GM12878 (cell line): Measurements from ENCODE around the gene CNTLN. TPM values are rescaled to one million over a fixed set of nuclear protein-coding genes. Genes with fewer than 3 reads are reported as not detected.

Source experiments
- ATAC-seq: fragments of 200-7000 bp; cut with Tn5 transposase; 3 replicates; pipeline ENCODE4 v1.9.1; 2020; ENCODE audit warnings: mild to moderate bottlenecking, moderate library complexity
- BruUV-seq: library from RNA; stranded (reverse); fragments of 400-500 nt; replicated peaks from 2 replicates; lab custom pipeline; 2021; lab: Mats Ljungman, UMichigan
- CTCF ChIA-PET: fragments of 300-600 bp; sonication (Branson Sonifier 250); formaldehyde crosslinking; extraction: SDS; loops from one replicate; lab custom pipeline; 2021; ENCODE audit warnings: inconsistent platforms; lab: Yijun Ruan, JAX
- POLR2A ChIA-PET: fragments of 350-600 bp; formaldehyde crosslinking; extraction: SDS; loops from one replicate; lab custom pipeline; 2021; ENCODE audit warnings: inconsistent platforms; lab: Charles Lee
- RAD21 ChIA-PET: fragments of 300-600 bp; sonication (Branson Sonifier 250); formaldehyde crosslinking; loops from one replicate; lab custom pipeline; 2023; ENCODE audit warnings: antibody characterized with exemption; ENCODE audit not compliant: unreplicated experiment; lab: Charles Lee
- SMC1A ChIA-PET: fragments of 300-600 bp; sonication (Branson Sonifier 250); formaldehyde crosslinking; loops from one replicate; lab custom pipeline; 2023; ENCODE audit not compliant: unreplicated experiment, uncharacterized antibody; lab: Charles Lee
- DNase-seq: peaks from one replicate; pipeline ENCODE4 v3.0.0-alpha.2; 2011; ENCODE audit warnings: low read depth, low spot score
- FAIRE-seq: peaks from 3 replicates; lab custom pipeline; 2011; peaks lifted over from hg19 to GRCh38; lab: Jason Lieb, UNC
- H2AFZ ChIP-seq: 2 replicates; pipeline ENCODE4 v1.6.0; 2011; ENCODE audit warnings: low read depth, low read length, control low read depth; ENCODE audit not compliant: control insufficient read depth
- H3K27ac ChIP-seq: 2 replicates; pipeline ENCODE4 v1.5.1; 2011; ENCODE audit warnings: control low read depth; ENCODE audit not compliant: control insufficient read depth, insufficient read depth
- H3K27me3 ChIP-seq, 2 experiments: replicated peaks in 1 of 2; 2 replicates each; pipeline versions ENCODE4 v1.6.0 to v1.6.1; 2011; ENCODE audit warnings: low read length in 1 of 2; ENCODE audit not compliant: control insufficient read depth in 2 of 2, insufficient read depth in 2 of 2
- H3K36me3 ChIP-seq, 2 experiments: 2 replicates each; pipeline ENCODE4 v1.5.1; 2011; ENCODE audit warnings: low read length in 1 of 2; ENCODE audit not compliant: control insufficient read depth in 2 of 2, insufficient read depth in 2 of 2
- H3K4me1 ChIP-seq: 2 replicates; pipeline ENCODE4 v1.6.1; 2011; ENCODE audit warnings: mild to moderate bottlenecking, low read length, moderate library complexity, mixed read lengths; ENCODE audit not compliant: control insufficient read depth, insufficient read depth
- H3K4me2 ChIP-seq: 2 replicates; pipeline ENCODE4 v1.6.0; 2011; ENCODE audit warnings: control low read depth; ENCODE audit not compliant: control insufficient read depth, insufficient read depth
- H3K4me3 ChIP-seq: fragments of 200-600 bp; sonication (generic); 2 replicates; pipeline ENCODE4 v1.5.1; 2016
- H3K79me2 ChIP-seq: 2 replicates; pipeline ENCODE4 v1.6.0; 2011; ENCODE audit warnings: low read length; ENCODE audit not compliant: control insufficient read depth, insufficient read depth
- H3K9ac ChIP-seq: 2 replicates; pipeline ENCODE4 v1.8.0; 2011; ENCODE audit warnings: low read length, control low read depth, mixed read lengths; ENCODE audit not compliant: control insufficient read depth, insufficient read depth
- H3K9me3 ChIP-seq: replicated peaks from 3 replicates; pipeline ENCODE4 v1.5.1; 2011; ENCODE audit warnings: mild to moderate bottlenecking, low read length; ENCODE audit not compliant: control insufficient read depth, insufficient read depth
- H4K20me1 ChIP-seq: 2 replicates; pipeline ENCODE4 v1.6.0; 2011; ENCODE audit not compliant: control insufficient read depth, insufficient read depth
- BCL11A ChIP-seq: IDR thresholded peaks from 2 replicates; pipeline ENCODE4 v1.6.1; 2011; ENCODE audit warnings: low read depth, low read length
- BHLHE40 ChIP-seq, 2 experiments: fragments of 450-650 bp in 1 of 2; IDR thresholded peaks; 2 replicates each; pipeline ENCODE4 v1.6.1; 2011 to 2017; ENCODE audit warnings: low read depth in 2 of 2, borderline replicate concordance in 1 of 2, improper control_type of control experiment in 1 of 2, low read length in 1 of 2, mild to moderate bottlenecking in 1 of 2
- BMI1 ChIP-seq: fragments of 450-650 bp; IDR thresholded peaks from 2 replicates; pipeline ENCODE4 v1.6.1; 2016; ENCODE audit warnings: mild to moderate bottlenecking, moderate library complexity, borderline replicate concordance
- CBFB ChIP-seq: IDR thresholded peaks from 2 replicates; pipeline ENCODE4 v1.6.1; 2016; ENCODE audit warnings: antibody characterized with exemption, low read depth
- CHD2 ChIP-seq: IDR thresholded peaks from 2 replicates; pipeline ENCODE4 v1.6.1; 2011; ENCODE audit warnings: low read depth, low read length, improper control_type of control experiment, borderline replicate concordance
- EED ChIP-seq: sonication (generic); IDR thresholded peaks from 2 replicates; pipeline ENCODE4 v1.6.1; 2016; ENCODE audit warnings: antibody characterized with exemption, low read depth
- HSF1 ChIP-seq: fragments of 150-350 bp; IDR thresholded peaks from 2 replicates; pipeline ENCODE4 v1.6.1; 2014; ENCODE audit warnings: mild to moderate bottlenecking, low read depth, low read length
- IKZF1 ChIP-seq: fragments of 450-650 bp; conservative IDR thresholded peaks from 2 replicates; pipeline ENCODE4 v1.6.1; 2017; ENCODE audit warnings: antibody characterized with exemption, mild to moderate bottlenecking
- IKZF2 ChIP-seq, 2 experiments: fragments of 450-650 bp; IDR thresholded peaks; 2 replicates each; pipeline ENCODE4 v1.6.1; 2017; ENCODE audit warnings: mild to moderate bottlenecking in 2 of 2, moderate library complexity in 2 of 2
- JUND ChIP-seq: IDR thresholded peaks from 2 replicates; pipeline ENCODE4 v1.6.1; 2012; ENCODE audit warnings: low read depth, mild to moderate bottlenecking, low read length, improper control_type of control experiment, moderate library complexity
- NFYB ChIP-seq: IDR thresholded peaks from 2 replicates; pipeline ENCODE4 v1.6.1; 2011; ENCODE audit warnings: low read depth, mild to moderate bottlenecking, low read length, improper control_type of control experiment, moderate library complexity; ENCODE audit not compliant: insufficient read depth
- PBX3 ChIP-seq: IDR thresholded peaks from 2 replicates; pipeline ENCODE4 v1.6.1; 2011; ENCODE audit warnings: mild to moderate bottlenecking, low read depth, low read length, moderate library complexity; ENCODE audit not compliant: insufficient replicate concordance
- POLR2A ChIP-seq: IDR thresholded peaks from 2 replicates; pipeline ENCODE4 v1.6.1; 2011; ENCODE audit warnings: low read depth, mild to moderate bottlenecking, low read length
- POLR2AphosphoS5 ChIP-seq: IDR thresholded peaks from 2 replicates; pipeline ENCODE4 v1.6.1; 2011; ENCODE audit warnings: mild to moderate bottlenecking, low read length, inconsistent platforms
- SMAD5 ChIP-seq: IDR thresholded peaks from 2 replicates; pipeline ENCODE4 v1.6.1; 2016; ENCODE audit warnings: antibody characterized with exemption, low read depth
- SRF ChIP-seq, 2 experiments: IDR thresholded peaks; 2 replicates each; pipeline ENCODE4 v1.6.1; 2011; ENCODE audit warnings: low read depth in 2 of 2, low read length in 2 of 2, mild to moderate bottlenecking in 1 of 2, moderate library complexity in 1 of 2
- STAT3 ChIP-seq: IDR thresholded peaks from 2 replicates; pipeline ENCODE4 v1.6.1; 2011; ENCODE audit warnings: low read depth, low read length, improper control_type of control experiment
- SUZ12 ChIP-seq: fragments of 200-600 bp; sonication (generic); IDR thresholded peaks from one replicate; pipeline ENCODE4 v1.6.1; 2018; ENCODE audit warnings: antibody characterized with exemption, mild to moderate bottlenecking; ENCODE audit not compliant: unreplicated experiment
- ZNF207 ChIP-seq: fragments of 450-650 bp; IDR thresholded peaks from 2 replicates; pipeline ENCODE4 v1.6.1; 2014; ENCODE audit warnings: antibody characterized with exemption, mild to moderate bottlenecking, borderline replicate concordance
- in situ Hi-C: fragments of 300-500 bp; cut with MboI; formaldehyde crosslinking; loops from 9 replicates; pipeline ENCODE4 v1.14.3; 2018; ENCODE audit warnings: mixed read lengths
- intact Hi-C: fragments of 100-400 bp; cut with micrococcal nuclease; formaldehyde crosslinking; loops from one replicate; pipeline ENCODE4 v1.14.2; 2022; ENCODE audit not compliant: unreplicated experiment
- polyA plus RNA-seq, 11 experiments: library from polyadenylated mRNA; depleted of rRNA in 4 of 11; unstranded in 6 of 11; stranded (reverse) in 5 of 11; fragments of >200 nt; fragmentation: Nextera tagmentation in 4 of 11; fragmentation: Illumina TruSeq in 1 of 11; extraction: Ambion mirVana in 4 of 11; extraction: Trizol in 1 of 11; gene quantifications; 1 replicate in 1 of 11; 2 replicates in 10 of 11; pipeline versions ENCODE4 v1.2.1 to v1.2.3, GENCODE V29; 2011 to 2016; ENCODE audit warnings: inconsistent platforms in 2 of 11, missing spikeins in 2 of 11, low read depth in 1 of 11
- total RNA-seq, 4 experiments: library from RNA; depleted of rRNA in 3 of 4; stranded (reverse); fragments of >200 nt in 3 of 4; fragmentation: Illumina TruSeq in 1 of 4; extraction: Trizol in 1 of 4; gene quantifications; 2 replicates each; pipeline versions ENCODE4 v1.2.1 to v1.2.3, GENCODE V29; 2013 to 2021

CNTLN gene
- total and polyA plus RNA-seq, 10 of the 15 experiments (the other 5 are each of a cell fraction or from before 2014, with no cell fraction given), result 0.01 to 7.0 (median 0.03) TPM; not detected in 4

GRCh38 chr9:17528859-17529258 lies 394.0 kb downstream of the CNTLN start:
- intact Hi-C loops (loop anchor here (1.0 to 10.0 kb wide), 2 partner anchors 273 to 526 kb away; no protein-coding TSS in a partner anchor), in situ Hi-C loops (no loop called here)

More at GRCh38 chr9:17528859-17529258, 394.0 kb downstream of the CNTLN start:
- Histone ChIP-seq H3K4me1 (no peaks in the 10 kb centered on the region), H3K27ac (no peak overlapping the region), H3K79me2 (no peaks in the 10 kb centered on the region), H3K4me2 (no peak overlapping the region), H3K9ac (no peak overlapping the region), H4K20me1 (no peaks in the 10 kb centered on the region), H3K27me3 (no peaks in the 10 kb centered on the region; a peak in 1 of 4 replicates), H3K4me3 (no peak overlapping the region), H3K9me3 (no peaks in the 10 kb centered on the region), H3K36me3 (no peaks in the 10 kb centered on the region), H2AFZ (no peak overlapping the region)
- no peak for FAIRE-seq
- ChIA-PET CTCF (no interaction called here), POLR2A (no interaction called here), SMC1A (no interaction called here), RAD21 (no interaction called here)
- TF ChIP-seq POLR2AphosphoS5 (no peak), SMAD5 (no peak), CHD2 (no peak), BCL11A (no peak), BHLHE40 (IDR thresholded peaks at IDR 0.05; ENCODE audit: borderline replicate concordance in 1 of 2, low read depth in 2 of 2, low read length in 1 of 2) (no peak), CBFB (no peak), EED (no peak), POLR2A (no peak), IKZF1 (no peak), STAT3 (no peak), SRF (IDR thresholded peaks at IDR 0.05; ENCODE audit: low read depth in 2 of 2, low read length in 2 of 2) (no peak), BMI1 (no peak), ZNF207 (no peak), NFYB (no peak), PBX3 (no peak), IKZF2 (IDR thresholded peaks at IDR 0.05) (no peak), JUND (no peak), HSF1 (no peak), SUZ12 (no peak)
- ATAC-seq, result no peak
- DNase-seq, result no peak
- no TSS peak for BruUV-seq
